ENCODE measurements around the gene AHSG. TPM values are rescaled to one million over a fixed set of nuclear protein-coding genes. Genes with fewer than 3 reads are reported as not detected.

AHSG gene
- polyA plus RNA-seq, 1 donor (not counting 4 experiments of a cell fraction or from before 2014, with no cell fraction given), result 0.59 TPM

DNA sequence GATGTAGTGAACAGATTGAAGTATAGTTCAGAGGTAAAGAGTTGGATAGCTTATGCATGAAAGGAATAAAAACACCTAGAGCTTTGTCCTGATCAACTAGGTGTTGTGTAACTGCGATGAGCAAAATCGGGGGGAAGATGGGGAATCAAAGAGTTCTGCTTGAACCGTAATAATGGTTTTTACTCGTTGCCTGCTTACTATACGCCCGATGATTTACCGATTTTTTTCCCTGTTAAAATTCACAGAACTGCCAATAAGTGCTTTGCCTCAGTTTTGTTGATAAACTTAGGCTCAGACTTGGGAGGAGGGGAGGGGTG lies 43.1 kb upstream of the AHSG start:
- H3K27me3 ChIP-seq (ENCODE audit: control insufficient read depth, extremely low read depth, insufficient read depth, low read length), result no peaks in the 10 kb centered on the region
- TF ChIP-seq, protein P1, sequence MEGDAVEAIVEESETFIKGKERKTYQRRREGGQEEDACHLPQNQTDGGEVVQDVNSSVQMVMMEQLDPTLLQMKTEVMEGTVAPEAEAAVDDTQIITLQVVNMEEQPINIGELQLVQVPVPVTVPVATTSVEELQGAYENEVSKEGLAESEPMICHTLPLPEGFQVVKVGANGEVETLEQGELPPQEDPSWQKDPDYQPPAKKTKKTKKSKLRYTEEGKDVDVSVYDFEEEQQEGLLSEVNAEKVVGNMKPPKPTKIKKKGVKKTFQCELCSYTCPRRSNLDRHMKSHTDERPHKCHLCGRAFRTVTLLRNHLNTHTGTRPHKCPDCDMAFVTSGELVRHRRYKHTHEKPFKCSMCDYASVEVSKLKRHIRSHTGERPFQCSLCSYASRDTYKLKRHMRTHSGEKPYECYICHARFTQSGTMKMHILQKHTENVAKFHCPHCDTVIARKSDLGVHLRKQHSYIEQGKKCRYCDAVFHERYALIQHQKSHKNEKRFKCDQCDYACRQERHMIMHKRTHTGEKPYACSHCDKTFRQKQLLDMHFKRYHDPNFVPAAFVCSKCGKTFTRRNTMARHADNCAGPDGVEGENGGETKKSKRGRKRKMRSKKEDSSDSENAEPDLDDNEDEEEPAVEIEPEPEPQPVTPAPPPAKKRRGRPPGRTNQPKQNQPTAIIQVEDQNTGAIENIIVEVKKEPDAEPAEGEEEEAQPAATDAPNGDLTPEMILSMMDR (optimal IDR thresholded peaks at IDR 0.05 in 1 of 3, IDR thresholded peaks at IDR 0.05 in 1 of 3, conservative IDR thresholded peaks at IDR 0.05 in 1 of 3; ENCODE audit: extremely low read depth in 1 of 3, insufficient read depth in 2 of 3, low read length in 3 of 3), result no peak
- no peak for TF ChIP-seq EZH2 (IDR thresholded peaks at IDR 0.05; ENCODE audit: low read length)
- dilution Hi-C loops (cut with MboI; ENCODE audit: extremely low pct_ligation_motif_present, low sequenced_read_pairs), result no loop called here
- peak overlapping the region; percentile 90 for H3K4me2 ChIP-seq (ENCODE audit: control insufficient read depth, extremely low read depth, insufficient read depth, low read depth, low read length)
- no peak for FAIRE-seq
- no peaks in the 10 kb centered on the region for H3K9me3 ChIP-seq (ENCODE audit: control insufficient read depth, low read depth, low read length)
- H3K9ac ChIP-seq (ENCODE audit: control insufficient read depth, extremely low read depth, insufficient read depth, low read length), result peak overlapping the region; percentile 55
- H3K9me1 ChIP-seq (ENCODE audit: control insufficient read depth, extremely low read depth, insufficient read depth, low read length), result no peaks in the 10 kb centered on the region
- peak overlapping the region; percentile 58 for H2AFZ ChIP-seq (ENCODE audit: control insufficient read depth, low read length)
- peak overlapping the region; percentile 46 to 87 (median 78) for H3K4me3 ChIP-seq (ENCODE audit: control insufficient read depth in 2 of 3, extremely low read depth in 1 of 3, insufficient read depth in 2 of 3, low read depth in 1 of 3, low read length in 3 of 3)
- H3K27ac ChIP-seq (ENCODE audit: control insufficient read depth, insufficient read depth, low read length), result peak overlapping the region; percentile 5
- H4K20me1 ChIP-seq (ENCODE audit: control insufficient read depth, extremely low read depth, insufficient read depth, low read length), result no peaks in the 10 kb centered on the region
- peaks cover 2 to 11% of the 10 kb centered on the region in 2 experiments for H3K36me3 ChIP-seq (ENCODE audit: control insufficient read depth in 2 of 2, extremely low read depth in 1 of 2, insufficient read depth in 2 of 2, low read length in 2 of 2)
- H3K4me1 ChIP-seq (ENCODE audit: control insufficient read depth, extremely low read depth, insufficient read depth, low read length), result peaks cover 14% of the 10 kb centered on the region
- H3K79me2 ChIP-seq (ENCODE audit: control insufficient read depth, insufficient read depth, low read length), result peaks cover 42% of the 10 kb centered on the region
- DNase-seq (ENCODE audit: low read depth, low spot score), result no peak

DNA sequence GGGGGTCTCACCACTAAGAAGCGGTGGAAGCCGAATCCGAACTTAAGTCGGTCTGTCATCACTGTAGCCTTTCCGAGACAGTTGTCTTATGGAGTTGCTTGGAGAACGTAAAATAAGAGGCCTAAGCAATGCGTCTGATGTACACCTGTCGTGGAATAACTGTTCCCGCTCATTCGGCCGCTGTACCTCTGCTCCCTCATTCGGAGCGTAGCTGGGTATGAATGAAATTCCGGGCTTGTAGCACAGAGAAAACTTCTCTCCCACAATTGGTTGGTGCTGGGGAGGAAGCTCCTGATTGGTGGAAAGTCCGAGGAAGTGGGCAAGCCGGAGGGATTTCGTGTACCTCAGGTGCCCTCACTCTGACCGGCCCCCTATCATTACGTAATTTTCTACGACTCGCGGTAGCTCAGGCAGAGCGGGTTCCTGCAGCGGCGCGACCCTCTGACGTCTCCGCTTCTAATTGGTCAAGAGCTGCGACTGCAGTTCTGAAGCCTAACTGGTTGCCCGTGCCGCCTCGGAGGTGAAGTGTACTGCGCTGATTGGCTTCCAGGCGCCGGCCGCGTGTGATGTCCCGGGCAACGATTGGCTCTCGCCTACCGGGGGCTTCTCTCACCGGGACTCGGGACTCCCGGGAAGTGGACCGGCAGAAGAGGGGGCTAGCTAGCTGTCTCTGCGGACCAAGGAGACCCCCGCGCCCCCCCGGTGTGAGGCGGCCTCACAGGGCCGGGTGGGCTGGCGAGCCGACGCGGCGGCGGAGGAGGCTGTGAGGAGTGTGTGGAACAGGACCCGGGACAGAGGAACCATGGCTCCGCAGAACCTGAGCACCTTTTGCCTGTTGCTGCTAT lies 42.5 kb upstream of the AHSG start, which contains the start of gene DNAJB11:
Gene DNAJB11 (plus strand): TSS at position 625 of the 845 bp plus-strand sequence. CDS start 178 bp downstream, at position 803.
- Histone ChIP-seq H3K9me3 (ENCODE audit: control insufficient read depth, low read depth, low read length) (no peaks in the 10 kb centered on the region), H3K9ac (ENCODE audit: control insufficient read depth, extremely low read depth, insufficient read depth, low read length) (peak within 1 kb of the TSS; percentile 89), H3K27me3 (ENCODE audit: control insufficient read depth, extremely low read depth, insufficient read depth, low read length) (no peaks in the 10 kb centered on the region), H3K27ac (ENCODE audit: control insufficient read depth, insufficient read depth, low read length) (peak within 1 kb of the TSS; percentile 87), H3K9me1 (ENCODE audit: control insufficient read depth, extremely low read depth, insufficient read depth, low read length) (no peaks in the 10 kb centered on the region), H2AFZ (ENCODE audit: control insufficient read depth, low read length) (peak within 1 kb of the TSS; percentile 79), H4K20me1 (ENCODE audit: control insufficient read depth, extremely low read depth, insufficient read depth, low read length) (no peaks in the 10 kb centered on the region), H3K4me1 (ENCODE audit: control insufficient read depth, extremely low read depth, insufficient read depth, low read length) (peaks cover 14% of the 10 kb centered on the region), H3K36me3 (ENCODE audit: control insufficient read depth in 2 of 2, extremely low read depth in 1 of 2, insufficient read depth in 2 of 2, low read length in 2 of 2) (peaks cover 2 to 11% of the 10 kb centered on the region in 2 experiments), H3K4me3 (ENCODE audit: control insufficient read depth in 2 of 3, extremely low read depth in 1 of 3, insufficient read depth in 2 of 3, low read depth in 1 of 3, low read length in 3 of 3) (peak within 1 kb of the TSS; percentile 73 to 87 (median 78)), H3K79me2 (ENCODE audit: control insufficient read depth, insufficient read depth, low read length) (peaks cover 43% of the 10 kb centered on the region), H3K4me2 (ENCODE audit: control insufficient read depth, extremely low read depth, insufficient read depth, low read depth, low read length) (peak within 1 kb of the TSS; percentile 93)
- peak; percentile 97 for DNase-seq (ENCODE audit: low read depth, low spot score)
- peak; percentile 81 for FAIRE-seq
- TF ChIP-seq, protein P1 (optimal IDR thresholded peaks at IDR 0.05 in 1 of 3, IDR thresholded peaks at IDR 0.05 in 1 of 3, conservative IDR thresholded peaks at IDR 0.05 in 1 of 3; ENCODE audit: extremely low read depth in 1 of 3, insufficient read depth in 2 of 3, low read length in 3 of 3), result no peak
- no peak for TF ChIP-seq EZH2 (IDR thresholded peaks at IDR 0.05; ENCODE audit: low read length)
- dilution Hi-C loops (cut with MboI; ENCODE audit: extremely low pct_ligation_motif_present, low sequenced_read_pairs), result no loop called here

All from keratinocyte (primary cell).